HCT116 (cell line): ENCODE data around the gene RAPGEF3. TPM values are rescaled to one million over a fixed set of nuclear protein-coding genes. Genes with fewer than 3 reads are reported as not detected.

Experiments used
- ATAC-seq: fragments of 200-7000 bp; cut with Tn5 transposase; 2 replicates; pipeline ENCODE4 v1.9.1; 2020; ENCODE audit warnings: mild to moderate bottlenecking, moderate library complexity
- BruUV-seq: library from RNA; stranded (reverse); fragments of 400-500 nt; replicated peaks from 2 replicates; lab custom pipeline; 2021; lab: Mats Ljungman, UMichigan
- CTCF ChIA-PET: fragments of 300-600 bp; sonication (Branson Sonifier 250); formaldehyde crosslinking; loops from one replicate; lab custom pipeline; 2021; ENCODE audit warnings: antibody characterized with exemption; lab: Charles Lee
- POLR2A ChIA-PET: fragments of 300-600, 350-600 bp; sonication (Branson Sonifier 250); formaldehyde crosslinking; loops from one replicate; lab custom pipeline; 2021; ENCODE audit warnings: antibody characterized with exemption; lab: Charles Lee
- RAD21 ChIA-PET, 2 experiments: fragments of 300-600 bp; sonication (Branson Sonifier 250); formaldehyde crosslinking; loops; one replicate each; lab custom pipeline; 2023; ENCODE audit warnings: low total read pairs in 2 of 2; ENCODE audit not compliant: uncharacterized antibody in 2 of 2, unreplicated experiment in 2 of 2, low non-redundant PET in 1 of 2; lab: Charles Lee
- DNase-seq: peaks from one replicate; pipeline ENCODE4 v3.0.0-alpha.2; 2010; ENCODE audit warnings: low read depth, low spot score
- H2AFZ ChIP-seq: fragments of 200-600 bp; shearing (Covaris generic), sonication (generic); 2 replicates; pipeline ENCODE4 v1.6.1; 2017; ENCODE audit warnings: low read depth, mixed run types, mixed read lengths, antibody characterized with exemption, low read length; ENCODE audit not compliant: poor library complexity, severe bottlenecking
- H3K27ac ChIP-seq: 2 replicates; pipeline ENCODE4 v1.5.1; 2012; ENCODE audit warnings: low read depth, low read length
- H3K27me3 ChIP-seq: fragments of 200-600 bp; sonication (generic); 2 replicates; pipeline ENCODE4 v1.6.1; 2016; ENCODE audit warnings: mixed run types, low read length, mixed read lengths; ENCODE audit not compliant: insufficient read depth
- H3K36me3 ChIP-seq, 2 experiments: fragments of 200-500 bp in 1 of 2; fragments of 200-600 bp in 1 of 2; sonication (Bioruptor generic) in 1 of 2; sonication (generic) in 1 of 2; 2 replicates each; pipeline versions ENCODE4 v1.5.1 to v1.6.1; 2014 to 2016; ENCODE audit warnings: low read length in 2 of 2, inconsistent platforms in 1 of 2, mixed read lengths in 1 of 2, mixed run types in 1 of 2; ENCODE audit not compliant: insufficient read depth in 2 of 2, control insufficient read depth in 1 of 2
- H3K4me1 ChIP-seq, 2 experiments: fragments of 200-600 bp in 1 of 2; sonication (generic) in 1 of 2; 2 replicates each; pipeline versions ENCODE4 v1.5.1 to v1.6.1; 2012 to 2017; ENCODE audit warnings: low read length in 2 of 2, inconsistent platforms in 1 of 2, mild to moderate bottlenecking in 1 of 2, mixed read lengths in 1 of 2, mixed run types in 1 of 2, moderate library complexity in 1 of 2; ENCODE audit not compliant: insufficient read depth in 2 of 2, control insufficient read depth in 1 of 2
- H3K4me2 ChIP-seq: fragments of 200-600 bp; sonication (generic); 2 replicates; pipeline ENCODE4 v1.6.1; 2017; ENCODE audit warnings: mixed run types, low read length, mixed read lengths
- H3K4me3 ChIP-seq, 2 experiments: fragments of 200-600 bp in 1 of 2; sonication (generic) in 1 of 2; replicated peaks in 1 of 2; 2 replicates each; pipeline ENCODE4 v1.5.1; 2011 to 2016; ENCODE audit warnings: low read length in 2 of 2, control low read depth in 1 of 2, low read depth in 1 of 2, mild to moderate bottlenecking in 1 of 2, mixed read lengths in 1 of 2, mixed run types in 1 of 2
- H3K79me2 ChIP-seq: fragments of 200-600 bp; sonication (generic); 2 replicates; pipeline ENCODE4 v1.6.1; 2017; ENCODE audit warnings: mild to moderate bottlenecking, mixed run types, low read length, moderate library complexity, mixed read lengths; ENCODE audit not compliant: insufficient read depth
- H3K9ac ChIP-seq: fragments of 200-600 bp; sonication (generic); 2 replicates; pipeline ENCODE4 v1.6.1; 2016; ENCODE audit warnings: low read length, mixed read lengths
- H3K9me2 ChIP-seq: fragments of 200-600 bp; sonication (generic), shearing (Covaris generic); 2 replicates; pipeline ENCODE4 v1.6.1; 2017; ENCODE audit warnings: mixed run types, mild to moderate bottlenecking, moderate library complexity; ENCODE audit not compliant: insufficient read depth
- H3K9me3 ChIP-seq, 2 experiments: fragments of 200-500 bp in 1 of 2; fragments of 200-600 bp in 1 of 2; sonication (Bioruptor generic) in 1 of 2; sonication (generic) in 1 of 2; 2 replicates each; pipeline ENCODE4 v1.6.1; 2014 to 2017; ENCODE audit warnings: low read length in 2 of 2, mixed read lengths in 2 of 2, inconsistent platforms in 1 of 2, low read depth in 1 of 2, mild to moderate bottlenecking in 1 of 2, mixed run types in 1 of 2, moderate library complexity in 1 of 2; ENCODE audit not compliant: control insufficient read depth in 1 of 2, insufficient read depth in 1 of 2
- H4K20me1 ChIP-seq: fragments of 200-600 bp; sonication (generic), shearing (Covaris generic); 2 replicates; pipeline ENCODE4 v1.6.1; 2017; ENCODE audit warnings: mixed run types, mild to moderate bottlenecking, moderate library complexity; ENCODE audit not compliant: insufficient read depth
- ATF3 ChIP-seq: IDR thresholded peaks from 2 replicates; pipeline ENCODE4 v1.6.1; 2012
- CBX3 ChIP-seq: IDR thresholded peaks from 2 replicates; pipeline ENCODE4 v1.6.1; 2012; ENCODE audit warnings: low read depth
- CEBPB ChIP-seq: IDR thresholded peaks from 2 replicates; pipeline ENCODE4 v1.6.1; 2012; ENCODE audit warnings: low read depth
- ELF1 ChIP-seq: IDR thresholded peaks from 2 replicates; pipeline ENCODE4 v1.6.1; 2012; ENCODE audit warnings: low read depth, borderline replicate concordance
- EZH2phosphoT487 ChIP-seq: fragments of 200-600 bp; IDR thresholded peaks from 2 replicates; pipeline ENCODE4 v1.6.1; 2018; ENCODE audit warnings: antibody characterized with exemption, borderline replicate concordance
- FOSL1 ChIP-seq: IDR thresholded peaks from 2 replicates; pipeline ENCODE4 v1.6.1; 2012; ENCODE audit warnings: low read depth
- POLR2A ChIP-seq: IDR thresholded peaks from 2 replicates; pipeline ENCODE4 v1.7.0; 2011; ENCODE audit warnings: borderline replicate concordance; ENCODE audit not compliant: insufficient read depth, insufficient read length; ENCODE audit errors: extremely low read depth
- POLR2AphosphoS5 ChIP-seq: IDR thresholded peaks from 2 replicates; pipeline ENCODE4 v1.6.1; 2011; ENCODE audit warnings: mild to moderate bottlenecking, low read depth, low read length, moderate library complexity
- RAD21 ChIP-seq: IDR thresholded peaks from 2 replicates; pipeline ENCODE4 v1.6.1; 2012; ENCODE audit warnings: low read depth, mild to moderate bottlenecking
- REST ChIP-seq: IDR thresholded peaks from 2 replicates; pipeline ENCODE4 v1.6.1; 2012; ENCODE audit warnings: low read depth
- SIN3A ChIP-seq: IDR thresholded peaks from 2 replicates; pipeline ENCODE4 v1.6.1; 2012; ENCODE audit warnings: low read depth
- SP1 ChIP-seq: IDR thresholded peaks from 2 replicates; pipeline ENCODE4 v1.6.1; 2012; ENCODE audit warnings: low read depth
- SRF ChIP-seq: IDR thresholded peaks from 2 replicates; pipeline ENCODE4 v1.6.1; 2012; ENCODE audit warnings: low read depth
- TCF7L2 ChIP-seq: IDR thresholded peaks from 2 replicates; pipeline ENCODE4 v1.7.0; 2011; ENCODE audit warnings: borderline replicate concordance, inconsistent platforms; ENCODE audit not compliant: insufficient read depth, insufficient read length; ENCODE audit errors: extremely low read depth
- YY1 ChIP-seq: IDR thresholded peaks from 2 replicates; pipeline ENCODE4 v1.6.1; 2011; ENCODE audit warnings: low read length, low read depth, moderate library complexity, mild to moderate bottlenecking; ENCODE audit not compliant: insufficient replicate concordance; ENCODE audit errors: extremely low read depth
- ZBTB33 ChIP-seq: IDR thresholded peaks from 2 replicates; pipeline ENCODE4 v1.6.1; 2011; ENCODE audit warnings: mild to moderate bottlenecking, low read length, moderate library complexity; ENCODE audit not compliant: insufficient replicate concordance; ENCODE audit errors: extremely low read depth
- ZNF274 ChIP-seq: fragments of 200-500 bp; sonication (Bioruptor generic); IDR thresholded peaks from 2 replicates; pipeline ENCODE4 v1.6.1; 2014; ENCODE audit warnings: mild to moderate bottlenecking, low read depth, low read length, inconsistent platforms
- intact Hi-C: fragments of 100-400 bp; cut with micrococcal nuclease; formaldehyde crosslinking; loops from 2 replicates; pipeline ENCODE4 v1.10.0; 2022
- total RNA-seq: library from RNA; stranded (reverse); gene quantifications from one replicate; pipeline ENCODE4 v1.2.1, GENCODE V29; 2021; ENCODE audit not compliant: unreplicated experiment

The RAPGEF3 gene
- total RNA-seq, 1 experiment from 2014 or later, result 1.8 TPM

GRCh38 chr12:47795814-47796411 lies 37.2 kb upstream of the RAPGEF3 start (continued):
- TF ChIP-seq YY1 (no peak), CBX3 (no peak)
- TF ChIP-seq, all 23 proteins: peak for 0

- no peaks in the 10 kb centered on the region for H3K9me2 ChIP-seq
- ChIA-PET RAD21 (interaction anchor here in 1 of 2 experiments (0.7 kb wide), 1 partner anchor 51 kb away, joined by 6 read pairs; no protein-coding TSS in a partner anchor), CTCF (interaction anchor here (7.7 kb wide), 1 partner anchor 43 kb away, joined by 85 read pairs; no protein-coding TSS in a partner anchor), POLR2A (no interaction called here)
- no peak overlapping the region for H3K9ac ChIP-seq
- intact Hi-C loops, result no loop called here
- H3K4me2 ChIP-seq, result no peak overlapping the region
- BruUV-seq, result no TSS peak
- H3K9me3 ChIP-seq, result no peaks in the 10 kb centered on the region
- H3K27ac ChIP-seq, result no peak overlapping the region
- H3K79me2 ChIP-seq, result no peaks in the 10 kb centered on the region
- no peaks in the 10 kb centered on the region for H4K20me1 ChIP-seq
- no peaks in the 10 kb centered on the region for H3K4me1 ChIP-seq
- H3K27me3 ChIP-seq, result no peaks in the 10 kb centered on the region
- DNase-seq (no peak), ATAC-seq (no peak)
- no peak for TF ChIP-seq ZBTB33
- TF ChIP-seq CEBPB, result no peak
- no peak for TF ChIP-seq YY1
- no peak for TF ChIP-seq EZH2phosphoT487
- TF ChIP-seq ZNF274, result no peak
- no peak for TF ChIP-seq REST
- TF ChIP-seq ATF3, result no peak
- no peak for TF ChIP-seq POLR2AphosphoS5
- TF ChIP-seq TCF7L2, result no peak
- no peak for TF ChIP-seq FOSL1
- TF ChIP-seq SIN3A, result no peak
- no peak for TF ChIP-seq ELF1
- TF ChIP-seq RAD21, result no peak
- no peak for TF ChIP-seq SRF
- no peak for TF ChIP-seq POLR2A
- TF ChIP-seq SP1, result no peak
- peaks cover 0 to 7% of the 10 kb centered on the region in 2 experiments; a peak in 3 of 4 replicates for H3K36me3 ChIP-seq
- H3K4me3 ChIP-seq, result no peak overlapping the region
- H2AFZ ChIP-seq, result no peak overlapping the region
Observed at GRCh38 chr12:47795121-47795813, 36.6 kb upstream of the RAPGEF3 start.
